ENCODE results near the gene TFEB.

- TF ChIP-seq CTCF (IDR thresholded peaks at IDR 0.05) (no peak), POLR2A (IDR thresholded peaks at IDR 0.05; ENCODE audit: low read depth) (no peak), EP300 (IDR thresholded peaks at IDR 0.05) (no peak)
Observed at GRCh38 chr6:41750374-41750773, 15.0 kb upstream of the TFEB start.

All from esophagus muscularis mucosa (tissue), 4 donors.